Suppressor macrophage treated with lipopolysaccharide for 4 hours (primary cell): ENCODE results near the gene PNMT.

Experiments used
- DNase-seq: peaks from one replicate; pipeline ENCODE4 v3.0.0-alpha.2; 2020

Gene PNMT

GRCh38 chr17:39671651-39672521 lies 3.6 kb downstream of the PNMT start:
- peak; percentile 20 for DNase-seq

GRCh38 chr17:39672522-39673334 lies 4.5 kb downstream of the PNMT start:
- no peak for DNase-seq

DNA sequence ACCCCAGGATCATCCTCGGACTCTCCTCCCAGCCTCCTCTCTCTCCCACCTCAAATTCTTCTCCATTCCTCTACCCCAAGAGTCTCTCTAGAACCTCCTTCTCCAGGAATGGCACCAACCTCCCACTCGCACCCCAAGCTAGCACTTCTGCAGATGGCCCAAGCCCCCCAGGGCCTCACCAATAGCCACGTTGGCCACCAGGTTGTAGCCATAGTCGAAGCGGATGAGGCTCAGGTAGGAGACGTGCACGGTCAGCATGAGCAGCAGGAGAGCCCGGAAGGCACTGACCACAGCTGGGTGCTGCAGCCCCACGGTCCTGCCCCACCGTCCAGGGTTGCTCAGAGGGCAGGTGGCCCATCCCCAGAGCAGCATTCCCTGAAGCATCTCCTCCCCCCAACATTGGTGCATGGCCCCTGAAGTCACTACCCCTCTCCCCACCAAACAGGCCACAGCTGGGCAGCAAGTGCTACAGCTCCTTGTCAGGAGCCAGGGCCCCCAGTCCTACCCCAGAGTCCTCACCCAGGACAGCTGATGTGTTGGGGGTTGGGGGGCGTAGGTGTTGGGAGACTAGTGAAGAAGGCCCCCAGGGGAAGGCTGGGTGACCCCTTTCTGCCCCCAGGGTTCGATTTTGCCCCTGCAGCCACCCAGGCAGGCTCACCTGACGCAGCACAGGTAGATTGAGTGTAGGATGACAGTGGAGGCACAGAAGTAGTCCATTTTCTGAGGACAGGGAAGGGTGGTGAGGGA lies 5.3 kb downstream of the PNMT start:
- no peak for DNase-seq

GRCh38 chr17:39674179-39674578 lies 5.9 kb downstream of the PNMT start:
- DNase-seq = no peak

DNA sequence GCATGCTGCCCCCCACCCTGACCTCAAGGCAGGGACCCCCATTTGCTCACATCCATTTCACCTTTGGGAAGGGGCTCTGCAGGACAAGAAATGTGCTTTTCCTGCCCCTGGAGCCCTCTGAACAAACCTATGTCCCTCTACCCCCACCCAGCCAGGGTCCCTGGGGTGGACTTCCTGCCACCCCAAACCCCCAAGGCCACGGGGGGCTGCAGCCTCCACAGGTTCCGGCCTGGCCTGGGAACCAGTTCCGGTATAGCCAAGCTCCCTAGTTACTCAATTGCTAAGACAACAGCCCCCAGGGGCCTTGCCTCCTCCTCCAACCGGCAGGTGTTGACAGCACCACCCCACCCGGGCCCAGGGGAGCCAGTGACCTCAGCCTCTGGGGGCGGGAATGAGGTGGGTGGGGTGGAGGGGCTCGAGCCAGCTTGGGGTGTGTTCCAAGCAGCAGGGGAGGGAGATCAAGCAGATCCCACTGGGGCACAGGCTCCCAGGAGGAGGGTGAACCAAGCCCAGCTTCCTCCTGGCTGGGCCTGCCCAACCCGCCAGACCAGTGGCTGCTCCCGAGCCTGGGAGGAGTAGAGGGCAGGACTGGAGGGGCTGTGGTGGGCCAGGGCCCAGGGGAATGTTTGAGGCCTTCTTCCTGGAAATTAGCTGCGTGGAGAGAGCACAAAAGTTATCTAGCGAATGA lies 6.6 kb downstream of the PNMT start:
- no peak for DNase-seq

- no peak for DNase-seq
Observed at GRCh38 chr17:39675390-39676082, 7.3 kb downstream of the PNMT start.

DNA sequence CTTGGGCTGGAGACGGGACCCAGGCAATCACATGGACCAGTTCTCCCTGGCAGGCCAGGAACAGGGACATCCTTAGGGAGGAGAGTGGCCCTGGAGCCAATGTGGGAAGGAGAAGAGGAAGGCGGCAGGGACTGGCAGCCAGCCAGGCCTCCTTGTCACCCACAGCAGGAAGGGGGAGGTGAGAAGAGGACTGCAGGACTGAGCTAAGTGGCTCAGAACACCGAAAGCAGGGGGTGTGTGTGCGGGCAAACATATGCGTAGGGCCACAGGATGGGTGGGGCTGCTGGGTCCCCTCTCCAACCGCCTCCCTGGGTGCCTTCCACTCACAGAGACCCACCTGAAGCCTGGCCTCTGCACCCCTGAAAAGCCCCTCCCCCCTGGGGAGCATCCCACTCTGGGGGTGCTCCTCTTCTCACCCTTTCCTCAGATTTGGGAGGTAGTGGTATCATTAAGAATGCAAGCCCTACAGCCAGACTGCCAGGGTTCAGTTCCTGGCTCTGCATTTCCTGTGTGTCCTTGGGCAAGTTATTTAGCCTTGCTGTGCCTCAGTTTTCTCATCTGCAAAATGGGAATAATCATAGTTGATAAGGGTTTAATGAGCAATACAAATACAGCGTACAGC lies 8.1 kb downstream of the PNMT start:
- peak; percentile 27 for DNase-seq

DNA sequence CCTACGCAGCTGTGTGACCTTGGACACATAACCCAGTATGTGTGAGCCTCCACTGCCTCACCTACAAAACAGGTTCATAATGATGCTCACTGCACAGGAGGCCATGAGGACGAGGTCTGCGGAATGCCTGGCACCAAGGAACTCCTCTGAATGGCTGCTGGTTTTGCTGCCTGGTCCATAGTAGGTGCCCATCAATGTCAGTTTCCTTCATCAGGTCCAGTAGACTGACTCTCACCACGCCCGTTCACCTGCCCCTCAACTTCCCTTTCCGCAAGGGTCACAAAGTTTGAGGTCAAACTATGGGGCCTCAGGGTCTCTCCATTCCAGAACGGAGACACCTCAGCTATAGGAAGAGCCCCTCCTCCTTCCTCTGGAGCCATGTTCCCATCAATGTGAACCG lies 8.8 kb downstream of the PNMT start:
- no peak for DNase-seq

- DNase-seq = no peak
Observed at GRCh38 chr17:39677542-39678339, 9.5 kb downstream of the PNMT start.

GRCh38 chr17:39678340-39679116 lies 10.3 kb downstream of the PNMT start:
- DNase-seq = no peak

- DNase-seq = no peak
Observed at GRCh38 chr17:39679521-39680192, 11.4 kb downstream of the PNMT start.

DNA sequence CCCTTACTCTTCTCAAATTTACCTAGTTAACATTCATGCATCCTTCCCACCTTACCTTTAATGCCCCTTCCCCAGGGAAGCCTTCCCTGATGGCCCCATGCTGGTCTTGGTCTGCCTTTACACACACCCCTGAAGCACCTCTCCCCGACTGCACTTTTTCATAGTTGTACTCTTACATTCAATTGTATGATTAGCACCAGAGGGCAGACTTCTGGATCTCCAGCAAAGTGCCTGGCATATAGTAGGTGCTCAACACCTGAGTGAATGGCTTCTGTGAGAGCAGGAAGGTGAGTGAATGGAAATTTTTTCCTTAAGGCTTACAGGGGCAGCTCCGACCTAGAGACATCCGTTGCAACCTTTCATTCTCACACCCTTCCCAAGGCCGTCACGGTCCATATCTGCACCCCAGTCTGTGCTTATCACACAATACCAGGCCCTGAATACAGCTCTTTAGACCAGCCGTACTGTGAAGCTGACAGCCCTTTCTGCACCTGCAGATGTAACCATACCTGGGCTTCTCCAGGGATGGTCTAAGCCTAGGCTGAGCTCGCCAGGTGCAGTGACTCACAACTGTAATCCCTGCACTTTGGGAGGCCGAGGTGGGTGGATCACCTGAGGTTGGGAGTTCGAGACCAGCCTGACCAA lies 15.2 kb downstream of the PNMT start:
- no peak for DNase-seq

DNA sequence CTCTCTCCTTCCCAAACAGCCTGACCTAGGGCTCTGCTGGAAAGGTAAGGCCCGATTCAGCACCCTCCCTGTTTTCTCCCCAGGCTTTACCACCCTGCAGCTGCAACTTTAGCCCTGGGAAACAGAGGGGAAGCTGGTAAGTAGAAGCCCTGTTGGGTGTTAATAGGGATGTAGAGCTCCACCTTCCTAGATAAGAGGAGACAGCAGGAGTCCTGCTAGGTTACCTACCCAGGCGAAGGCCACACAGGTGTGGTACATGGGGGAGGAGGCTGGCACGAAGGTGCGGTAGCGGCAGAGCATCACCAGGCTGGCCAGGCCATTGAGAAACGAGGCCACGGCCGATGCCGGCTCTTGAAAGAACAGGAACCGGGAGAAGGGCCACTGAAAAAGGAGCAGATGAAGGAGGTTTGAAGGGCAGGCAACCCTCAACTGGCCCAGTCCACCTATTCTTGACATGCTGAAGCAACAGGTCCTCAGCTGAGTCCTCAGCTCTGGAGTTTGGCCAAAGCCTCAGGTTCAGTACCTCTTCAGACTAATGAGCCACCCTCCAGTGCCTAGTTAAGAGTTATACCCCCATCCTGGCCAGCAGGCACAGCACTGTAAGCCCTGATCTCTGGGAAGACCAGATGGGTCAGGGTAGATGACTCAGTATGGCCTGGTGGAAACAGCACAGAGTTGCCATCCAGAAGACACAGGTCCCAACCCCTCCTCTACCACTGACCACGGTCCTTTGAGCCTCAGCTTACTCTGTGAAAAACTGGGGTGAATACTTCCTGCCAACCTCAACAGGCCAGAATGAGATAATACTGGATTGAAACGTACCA lies 16.3 kb downstream of the PNMT start:
- no peak for DNase-seq

DNA sequence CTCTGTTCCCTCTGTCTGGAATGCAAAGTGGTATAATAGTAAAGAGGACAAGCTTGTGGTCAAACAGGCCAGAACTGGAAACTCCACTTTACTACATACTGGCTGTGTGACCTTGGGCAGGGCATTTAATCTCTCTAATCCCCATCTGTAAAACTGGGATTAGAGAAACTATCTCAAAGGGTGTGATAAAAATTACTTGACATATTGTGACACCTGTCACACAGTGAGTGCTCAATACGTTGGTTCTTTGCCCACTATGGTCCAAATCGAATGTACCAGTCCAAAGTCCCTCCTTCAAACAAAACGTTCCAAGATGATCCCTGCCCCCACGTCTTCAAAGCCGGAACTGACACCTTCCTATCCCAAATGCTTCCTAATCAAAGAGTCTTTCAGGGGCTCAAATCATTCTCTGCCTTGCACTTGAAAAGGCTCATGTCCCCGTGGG lies 18.9 kb downstream of the PNMT start:
- DNase-seq = no peak

DNA sequence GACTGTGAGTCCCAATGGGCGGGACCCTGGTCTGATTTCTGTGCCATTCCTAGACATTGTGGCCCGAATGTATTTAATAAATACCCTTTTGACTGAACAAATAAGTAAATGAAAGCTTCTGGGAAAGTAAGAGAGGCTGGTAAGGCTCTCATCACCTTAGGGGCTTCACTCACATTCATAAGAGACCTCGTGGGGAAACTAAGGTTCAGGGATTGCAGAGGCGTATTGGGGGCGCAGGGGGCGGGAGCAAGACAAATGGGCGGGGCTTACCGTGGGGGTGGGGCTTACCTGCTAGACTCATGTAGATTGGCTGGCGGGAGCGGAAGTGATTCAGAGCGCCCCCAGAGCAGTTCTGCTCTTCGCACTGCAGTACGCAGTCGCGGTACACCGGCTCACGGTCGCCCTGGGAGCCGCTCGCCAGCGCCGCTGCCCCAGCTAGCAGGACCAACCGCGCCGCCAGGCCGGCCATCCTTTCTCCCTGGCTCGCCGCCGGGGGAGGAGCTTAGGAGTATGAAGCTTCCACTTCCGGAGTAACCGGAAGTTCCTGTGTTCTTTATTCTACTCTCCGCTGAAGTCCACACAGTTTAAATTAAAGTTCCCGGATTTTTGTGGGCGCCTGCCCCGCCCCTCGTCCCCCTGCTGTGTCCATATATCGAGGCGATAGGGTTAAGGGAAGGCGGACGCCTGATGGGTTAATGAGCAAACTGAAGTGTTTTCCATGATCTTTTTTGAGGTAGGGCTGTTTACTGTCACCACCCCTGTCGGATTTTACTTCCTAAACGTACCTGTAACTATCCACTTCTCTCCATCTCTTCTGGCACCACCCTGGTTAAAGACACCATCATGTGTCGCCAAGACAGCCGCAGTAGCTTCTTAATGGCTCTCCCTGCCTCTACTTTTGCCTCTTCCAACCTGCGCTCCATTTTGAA lies 19.6 kb downstream of the PNMT start, which contains the start of gene PGAP3:
PGAP3 (minus strand) TSS at position 512 of the 929 bp plus-strand sequence; CDS start at position 469, 43 bp downstream.
- peak; percentile 86 for DNase-seq

GRCh38 chr17:39688475-39688835 lies 20.2 kb downstream of the PNMT start:
- no peak for DNase-seq

DNA sequence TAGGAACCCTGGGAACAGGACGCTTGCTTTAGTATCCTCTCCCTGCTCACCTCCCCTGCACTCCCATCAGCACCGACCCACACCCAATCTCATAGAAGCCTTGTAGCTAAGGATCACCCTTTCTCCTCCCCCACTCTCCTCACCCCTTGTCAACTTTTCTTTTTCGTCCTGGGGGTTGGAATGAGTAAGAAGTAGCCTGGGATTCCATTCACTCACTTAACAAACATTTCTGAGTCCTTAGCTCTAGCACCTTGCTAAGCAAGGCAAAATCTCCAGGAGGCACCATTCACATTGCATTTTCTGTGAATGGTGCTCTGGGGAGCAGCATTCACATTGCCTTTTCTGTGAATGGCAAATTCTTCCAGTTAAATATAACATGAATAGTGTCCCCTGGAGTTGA lies 20.7 kb downstream of the PNMT start:
- no peak for DNase-seq
